ENCODE results near the gene SLC41A3. TPM values are rescaled to one million over a fixed set of nuclear protein-coding genes. Genes with fewer than 3 reads are reported as not detected.

SLC41A3 gene
- total and polyA plus RNA-seq, 2 of the 4 experiments (the other 2 are of a cell fraction), result 30.5 to 43.5 TPM

- H2BK5ac ChIP-seq (ENCODE audit: low read depth, low read length, poor library complexity, severe bottlenecking), result no peak overlapping the region
- H3K18ac ChIP-seq (ENCODE audit: low read depth, low read length), result no peak overlapping the region; the same call in 1 of the 2 replicates
- POLR2A ChIA-PET (ENCODE audit: unreplicated experiment), result no interaction called here
- no peaks in the 10 kb centered on the region for H3K79me1 ChIP-seq (ENCODE audit: low read depth in 1 of 2, low read length in 2 of 2)
- H4K20me1 ChIP-seq (ENCODE audit: insufficient read depth, low read length), result no peaks in the 10 kb centered on the region
- H3K27me3 ChIP-seq (ENCODE audit: control insufficient read depth, insufficient read depth, low read length), result no peaks in the 10 kb centered on the region; the same call in 1 of the 2 replicates
- H3K4ac ChIP-seq (ENCODE audit: low read depth, low read length), result no peak overlapping the region
- H2AFZ ChIP-seq (replicated peaks; ENCODE audit: low read length, poor library complexity), result peak overlapping the region; percentile 34
- no peaks in the 10 kb centered on the region for H3K9me3 ChIP-seq (ENCODE audit: control insufficient read depth, insufficient read depth, low read length)
- no peak overlapping the region for H2BK120ac ChIP-seq (ENCODE audit: low read depth, low read length)
- BruUV-seq (replicated peaks), result no TSS peak
- ATAC-seq (ENCODE audit: low read depth), result peak; percentile 38
- 0 out of 2 replicates have a peak overlapping the region, but pooled peaks have one; percentile 8 for H4K5ac ChIP-seq (ENCODE audit: low read depth, low read length)
- no peak overlapping the region for H2AK5ac ChIP-seq (ENCODE audit: low read depth, low read length)
- H2BK15ac ChIP-seq (ENCODE audit: low read depth, low read length), result no peak overlapping the region
- dilution Hi-C loops (cut with HindIII; ENCODE audit: low sequenced_read_pairs, unreplicated experiment), result no loop called here
- peak; percentile 19 for DNase-seq
- H2AK9ac ChIP-seq (replicated peaks; ENCODE audit: low read depth, low read length, poor library complexity), result peak overlapping the region; percentile 57
- no peaks in the 10 kb centered on the region for H3K36me3 ChIP-seq (ENCODE audit: control insufficient read depth, insufficient read depth, low read length)
- TF ChIP-seq RAD21 (IDR thresholded peaks at IDR 0.05; ENCODE audit: low read length) (no peak), MAFK (IDR thresholded peaks at IDR 0.05; ENCODE audit: low read depth, low read length) (no peak), RCOR1 (IDR thresholded peaks at IDR 0.05; ENCODE audit: insufficient replicate concordance, low read length) (no peak), BHLHE40 (IDR thresholded peaks at IDR 0.05; ENCODE audit: low read depth, low read length) (no peak), CEBPB (IDR thresholded peaks at IDR 0.05; ENCODE audit: low read depth, low read length) (no peak), SMC3 (IDR thresholded peaks at IDR 0.05; ENCODE audit: low read depth, low read length) (no peak), CHD1 (IDR thresholded peaks at IDR 0.05; ENCODE audit: low read depth, low read length) (no peak)
- TF ChIP-seq, protein P1, sequence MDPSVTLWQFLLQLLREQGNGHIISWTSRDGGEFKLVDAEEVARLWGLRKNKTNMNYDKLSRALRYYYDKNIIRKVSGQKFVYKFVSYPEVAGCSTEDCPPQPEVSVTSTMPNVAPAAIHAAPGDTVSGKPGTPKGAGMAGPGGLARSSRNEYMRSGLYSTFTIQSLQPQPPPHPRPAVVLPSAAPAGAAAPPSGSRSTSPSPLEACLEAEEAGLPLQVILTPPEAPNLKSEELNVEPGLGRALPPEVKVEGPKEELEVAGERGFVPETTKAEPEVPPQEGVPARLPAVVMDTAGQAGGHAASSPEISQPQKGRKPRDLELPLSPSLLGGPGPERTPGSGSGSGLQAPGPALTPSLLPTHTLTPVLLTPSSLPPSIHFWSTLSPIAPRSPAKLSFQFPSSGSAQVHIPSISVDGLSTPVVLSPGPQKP (IDR thresholded peaks at IDR 0.05; ENCODE audit: borderline replicate concordance, low read depth, low read length), result no peak
- no peak overlapping the region for H3K23ac ChIP-seq (ENCODE audit: low read depth, low read length)
- 30% methylated on average over 2 of the region's 5 CpGs; no CpG with 5 or more reads in 1 of the 2 experiments for WGBS, 2 experiments (ENCODE audit: extremely low coverage in 2 of 2, insufficient read length in 1 of 2)
- H3K27ac ChIP-seq (ENCODE audit: insufficient read depth, low read length), result no peak overlapping the region
- H3K4me3 ChIP-seq (ENCODE audit: insufficient read depth, low read depth, low read length), result no peak overlapping the region
- no peak overlapping the region for H4K91ac ChIP-seq (ENCODE audit: insufficient read depth, low read depth, low read length)
- no peak overlapping the region for H2BK20ac ChIP-seq (ENCODE audit: low read depth, low read length)
- H3K9ac ChIP-seq (ENCODE audit: low read depth, low read length), result no peak overlapping the region
- CTCF ChIA-PET, result no interaction called here
- no peak overlapping the region for H3K4me2 ChIP-seq (ENCODE audit: low read depth, low read length)
- H4K8ac ChIP-seq (ENCODE audit: low read depth in 2 of 2, low read length in 2 of 2), result no peak overlapping the region
- H3K4me1 ChIP-seq (ENCODE audit: control insufficient read depth, insufficient read depth, low read length), result peaks cover 10% of the 10 kb centered on the region
- H3K9me1 ChIP-seq (ENCODE audit: insufficient read depth, low read length), result peaks cover 6% of the 10 kb centered on the region; the same call in 1 of the 2 replicates
- H3K14ac ChIP-seq (replicated peaks; ENCODE audit: low read depth, low read length), result no peak overlapping the region
- H3K56ac ChIP-seq (ENCODE audit: extremely low read depth, insufficient read depth, low read length), result no peak overlapping the region
- in situ Hi-C loops (cut with MboI; ENCODE audit: low sequenced_read_pairs), result no loop called here
- intact Hi-C loops (cut with micrococcal nuclease), result no loop called here
Measured at GRCh38 chr3:126102530-126102951, 18.6 kb upstream of the SLC41A3 start.

All from IMR-90 (cell line).